Stomach (tissue), 9 donors: Measurements from ENCODE around the gene CAPN10. TPM values are rescaled to one million over a fixed set of nuclear protein-coding genes. Genes with fewer than 3 reads are reported as not detected.

Source experiments
- DNase-seq, 2 donors: peaks; one replicate each; pipeline versions ENCODE4 v3.0.0 to v3.0.0-alpha.2; 2013 to 2019
- H3K27ac ChIP-seq, 5 donors: fragments of 200-600 bp in 4 of 5; sonication (generic) in 4 of 5; one replicate each; pipeline ENCODE4 v1.5.1; 2013 to 2019; ENCODE audit warnings: mild to moderate bottlenecking in 1 of 5, moderate library complexity in 1 of 5
- H3K27me3 ChIP-seq, 3 donors: fragments of 200-600 bp; sonication (generic); one replicate each; pipeline ENCODE4 v1.5.1; 2017 to 2019; ENCODE audit warnings: mixed run types in 1 of 3
- H3K36me3 ChIP-seq, 4 donors: fragments of 200-600 bp; sonication (generic); 1 replicate in 3 of 4; 2 replicates in 1 of 4; pipeline ENCODE4 v1.5.1; 2016 to 2019
- H3K4me1 ChIP-seq, 4 donors: fragments of 200-600 bp; sonication (generic); one replicate each; pipeline ENCODE4 v1.5.1; 2016 to 2019
- H3K4me3 ChIP-seq, 4 donors: fragments of 200-600 bp; sonication (generic) in 3 of 4; one replicate each; pipeline ENCODE4 v1.5.1; 2016 to 2019; ENCODE audit warnings: mild to moderate bottlenecking in 1 of 4
- H3K9me3 ChIP-seq, 4 donors: fragments of 200-600 bp; sonication (generic); one replicate each; pipeline ENCODE4 v1.5.1; 2016 to 2019
- CTCF ChIP-seq, 7 experiments: fragments of 450-650 bp in 4 of 7; fragments of 200-600 bp in 3 of 7; sonication (generic) in 3 of 7; IDR thresholded peaks; one replicate each; pipeline ENCODE4 v1.5.1; 2016 to 2019; ENCODE audit warnings: antibody characterized with exemption in 7 of 7, control low read depth in 2 of 7, mild to moderate bottlenecking in 1 of 7
- EP300 ChIP-seq: sonication (generic); formaldehyde crosslinking; IDR thresholded peaks from one replicate; pipeline ENCODE4 v1.6.1; 2017; ENCODE audit warnings: antibody characterized with exemption
- POLR2A ChIP-seq, 4 donors: fragments of 450-650 bp; IDR thresholded peaks; one replicate each; pipeline ENCODE4 v1.6.1; 2016; ENCODE audit warnings: antibody characterized with exemption in 4 of 4, control low read depth in 2 of 4, mild to moderate bottlenecking in 1 of 4, moderate library complexity in 1 of 4
- POLR2AphosphoS5 ChIP-seq, 3 donors: sonication (generic); formaldehyde crosslinking; IDR thresholded peaks; one replicate each; pipeline ENCODE4 v1.6.1; 2016; ENCODE audit warnings: antibody characterized with exemption in 3 of 3
- WGBS, 5 donors: extraction: QIAGEN DNeasy Blood & Tissue Kit in 3 of 5; methylation state at CpG; one replicate each; pipeline versions ENCODE4 v1.1.5 to v1.1.7; 2013 to 2018; 5-methylcytosine and 5-hydroxymethylcytosine counted together
- intact Hi-C: fragments of 100-400 bp; cut with DNase I; formaldehyde crosslinking; loops from one replicate; pipeline ENCODE4 v1.15.1; 2023; ENCODE audit warnings: low total_unique reads
- polyA plus RNA-seq, 3 donors: library from polyadenylated mRNA; stranded (reverse); fragments of 200-250 nt; gene quantifications; one replicate each; pipeline ENCODE4 v1.2.3, GENCODE V29; 2013
- total RNA-seq, 5 donors: library from RNA; depleted of rRNA; stranded (reverse); fragments of >200 nt; gene quantifications; one replicate each; pipeline versions ENCODE4 v1.1.0 to v1.2.3, GENCODE V29; 2014 to 2016
- donor health status: healthy with polysubstance abuse.
- donor health status: Bipolar disorder and iron deficiency.
- donor health status: healthy.

The CAPN10 gene
- total and polyA plus RNA-seq, 8 donors = 17.7 to 197 (median 36.6) TPM

DNA sequence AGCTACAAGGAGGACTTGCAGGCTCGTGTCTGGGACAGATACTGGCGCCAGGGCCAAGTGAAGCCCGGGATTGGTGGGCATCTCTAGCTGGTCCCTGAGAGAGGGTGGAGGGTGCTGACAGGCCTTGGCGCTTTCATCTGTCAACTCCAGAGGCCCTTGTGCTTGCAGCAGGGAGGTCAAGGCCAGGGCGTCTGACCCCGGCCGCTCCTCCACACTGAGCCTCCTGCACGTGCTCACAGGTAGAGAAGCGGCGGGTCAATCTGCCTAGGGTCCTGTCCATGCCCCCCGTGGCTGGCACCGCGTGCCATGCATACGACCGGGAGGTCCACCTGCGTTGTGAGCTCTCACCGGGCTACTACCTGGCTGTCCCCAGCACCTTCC lies 9.5 kb downstream of the CAPN10 start:
- DNase-seq = no peak
- peak overlapping the region in 2 of 4 donors; percentile 3 to 14 for H3K4me3 ChIP-seq
- H3K27ac ChIP-seq = peak overlapping the region; percentile 14 to 58 (median 22)
- no peaks in the 10 kb centered on the region for H3K27me3 ChIP-seq
- no peak for TF ChIP-seq CTCF (IDR thresholded peaks at IDR 0.05)
- no peak for TF ChIP-seq EP300
- no peak for TF ChIP-seq POLR2AphosphoS5 (IDR thresholded peaks at IDR 0.05)
- TF ChIP-seq POLR2A (IDR thresholded peaks at IDR 0.05) = no peak
- 45 to 80% (median 60%) methylated on average over 1 to 17 of the region's 17 CpGs for WGBS, 5 donors
- peaks cover 16 to 97% (median 92%) of the 10 kb centered on the region in 4 donors for H3K36me3 ChIP-seq
- H3K9me3 ChIP-seq = no peaks in the 10 kb centered on the region
- intact Hi-C loops = no loop called here
- peaks cover 10 to 42% (median 33%) of the 10 kb centered on the region in 4 donors for H3K4me1 ChIP-seq

DNA sequence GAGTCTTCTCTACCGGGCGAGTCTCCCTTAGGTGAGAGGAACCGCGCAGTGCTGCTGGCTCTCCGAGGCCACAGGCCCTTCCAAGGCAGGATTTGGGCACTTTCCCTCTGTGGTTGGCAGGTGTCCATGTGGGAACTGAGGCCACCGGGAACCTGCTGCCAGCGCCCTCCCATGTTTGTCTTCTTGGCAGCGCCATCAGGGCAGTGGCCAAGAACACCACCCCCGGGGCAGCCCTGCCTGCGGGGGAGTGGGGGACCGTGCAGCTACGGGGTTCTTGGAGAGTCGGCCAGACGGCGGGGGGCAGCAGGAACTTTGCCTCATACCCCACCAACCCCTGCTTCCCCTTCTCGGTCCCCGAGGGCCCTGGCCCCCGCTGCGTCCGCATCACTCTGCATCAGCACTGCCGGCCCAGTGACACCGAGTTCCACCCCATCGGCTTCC lies 10.0 kb downstream of the CAPN10 start:
- TF ChIP-seq POLR2AphosphoS5 (IDR thresholded peaks at IDR 0.05) (peak in 2 of 3 donors; percentile 7 to 40), EP300 (no peak)
- Histone ChIP-seq H3K27me3 (no peaks in the 10 kb centered on the region), H3K27ac (peak overlapping the region in 4 of 5 donors; percentile 14 to 58 (median 26)), H3K9me3 (no peaks in the 10 kb centered on the region), H3K4me1 (peaks cover 10 to 42% (median 33%) of the 10 kb centered on the region in 4 donors), H3K36me3 (peaks cover 16 to 96% (median 91%) of the 10 kb centered on the region in 4 donors), H3K4me3 (peak overlapping the region in 2 of 4 donors; percentile 3 to 14)
- intact Hi-C loops = no loop called here
- DNase-seq = peak in 1 of 2 donors; percentile 90
- 37 to 63% (median 57%) methylated on average over 20 to 23 of the region's 23 CpGs for WGBS, 5 donors

- intact Hi-C loops = no loop called here
- Histone ChIP-seq H3K36me3 (peaks cover 16 to 96% (median 87%) of the 10 kb centered on the region in 4 donors), H3K9me3 (no peaks in the 10 kb centered on the region), H3K27ac (peak overlapping the region in 1 of 5 donors; percentile 58), H3K4me1 (peaks cover 10 to 42% (median 33%) of the 10 kb centered on the region in 4 donors), H3K27me3 (no peaks in the 10 kb centered on the region), H3K4me3 (no peak overlapping the region)
- TF ChIP-seq EP300 (no peak), POLR2AphosphoS5 (IDR thresholded peaks at IDR 0.05) (no peak), POLR2A (IDR thresholded peaks at IDR 0.05) (no peak), CTCF (IDR thresholded peaks at IDR 0.05) (no peak)
- 74 to 94% (median 82%) methylated on average over 9 to 10 of the region's 10 CpGs for WGBS, 5 donors
- no peak for DNase-seq
Observed at GRCh38 chr2:240597054-240597418, 10.5 kb downstream of the CAPN10 start.

DNA sequence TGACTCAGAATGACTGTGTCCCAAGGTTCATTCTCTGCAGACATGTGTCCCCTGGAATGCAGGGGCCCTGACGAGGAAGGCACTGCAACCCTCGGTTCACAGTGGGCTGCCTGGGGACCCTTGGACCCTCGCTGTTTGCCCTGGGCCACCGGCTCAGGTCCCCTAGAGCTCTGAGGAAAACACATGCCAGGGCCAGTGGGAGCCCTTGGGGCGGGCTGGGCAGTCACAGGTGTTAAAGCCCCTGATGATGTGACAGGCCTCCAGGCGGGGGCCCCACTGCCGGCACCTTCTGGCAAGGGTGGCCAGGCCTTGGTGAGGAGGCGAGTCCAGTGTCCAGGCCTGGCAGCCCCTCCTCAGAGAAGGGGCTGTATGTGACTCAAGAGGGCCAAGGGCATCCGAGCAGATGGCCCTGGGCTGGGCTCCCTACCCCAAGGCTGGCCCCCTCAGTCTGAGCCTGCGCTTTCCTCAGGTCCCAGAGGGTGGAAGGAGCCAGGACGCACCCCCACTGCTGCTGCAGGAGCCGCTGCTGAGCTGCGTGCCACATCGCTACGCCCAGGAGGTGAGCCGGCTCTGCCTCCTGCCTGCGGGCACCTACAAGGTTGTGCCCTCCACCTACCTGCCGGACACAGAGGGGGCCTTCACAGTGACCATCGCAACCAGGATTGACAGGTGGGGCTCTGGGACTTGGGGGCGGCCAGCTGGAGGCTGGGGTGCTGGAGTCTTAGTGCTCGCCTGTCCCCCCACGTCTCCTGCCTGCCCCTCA lies 11.1 kb downstream of the CAPN10 start:
- 90 to 100% (median 93%) methylated on average over 7 to 22 of the region's 22 CpGs for WGBS, 5 donors
- H3K27ac ChIP-seq = no peak overlapping the region
- intact Hi-C loops = no loop called here
- peaks cover 16 to 96% (median 82%) of the 10 kb centered on the region in 4 donors for H3K36me3 ChIP-seq
- H3K27me3 ChIP-seq = no peaks in the 10 kb centered on the region
- peaks cover 10 to 42% (median 33%) of the 10 kb centered on the region in 4 donors for H3K4me1 ChIP-seq
- TF ChIP-seq CTCF (IDR thresholded peaks at IDR 0.05) = no peak
- no peak for TF ChIP-seq EP300
- no peak for TF ChIP-seq POLR2AphosphoS5 (IDR thresholded peaks at IDR 0.05)
- no peak for TF ChIP-seq POLR2A (IDR thresholded peaks at IDR 0.05)
- H3K4me3 ChIP-seq = no peak overlapping the region
- DNase-seq = no peak
- H3K9me3 ChIP-seq = no peaks in the 10 kb centered on the region
